Naive thymus-derived CD8-positive, alpha-beta T cell (primary cell): ENCODE data around the gene LARP1B. TPM values are rescaled to one million over a fixed set of nuclear protein-coding genes. Genes with fewer than 3 reads are reported as not detected.
"Not testable (repeated sequence)": the region's sequence is repeated elsewhere in the genome, so short reads cannot be mapped to it uniquely, and the experiment has no call there.

ENCODE experiments used
- ATAC-seq, 2 donors: fragments of 150-1000 bp; cut with Tn5 transposase in 1 of 2; sonication (Bioruptor Pico), chemical (Tn5 transposase) in 1 of 2; 1 replicate in 1 of 2; 2 replicates in 1 of 2; pipeline ENCODE4 v1.10.0; 2021; ENCODE audit warnings: mild to moderate bottlenecking in 2 of 2, moderate library complexity in 2 of 2
- POLR2A ChIA-PET: fragments of 350-600 bp; sonication (Branson Sonifier 250); formaldehyde crosslinking; loops from one replicate; lab custom pipeline; 2021; ENCODE audit warnings: antibody characterized with exemption; lab: Charles Lee
- DNase-seq, 10 donors: peaks; one replicate each; pipeline versions ENCODE4 v3.0.0 to v3.0.0-alpha.2; 2020 to 2022
- H3K27ac Mint-ChIP-seq, 10 donors: one replicate each; pipeline ENCODE4 v1.8.0; 2020 to 2022; ENCODE audit warnings: mild to moderate bottlenecking in 10 of 10, mixed read lengths in 10 of 10, moderate library complexity in 4 of 10, inconsistent platforms in 1 of 10
- H3K27me3 Mint-ChIP-seq, 5 donors: one replicate each; pipeline ENCODE4 v1.8.0; 2021 to 2022; ENCODE audit warnings: mixed read lengths in 5 of 5
- H3K36me3 Mint-ChIP-seq, 3 donors: one replicate each; pipeline ENCODE4 v1.8.0; 2020 to 2022; ENCODE audit warnings: mixed read lengths in 3 of 3, mild to moderate bottlenecking in 2 of 3, inconsistent platforms in 1 of 3
- H3K4me1 Mint-ChIP-seq, 4 donors: one replicate each; pipeline ENCODE4 v1.8.0; 2021 to 2022; ENCODE audit warnings: mixed read lengths in 4 of 4
- H3K4me3 Mint-ChIP-seq, 10 donors: one replicate each; pipeline ENCODE4 v1.8.0; 2020 to 2022; ENCODE audit warnings: mild to moderate bottlenecking in 10 of 10, mixed read lengths in 10 of 10, moderate library complexity in 6 of 10, inconsistent platforms in 1 of 10
- H3K9me3 Mint-ChIP-seq, 9 donors: one replicate each; pipeline ENCODE4 v1.8.0; 2020 to 2022; ENCODE audit warnings: mixed read lengths in 9 of 9, mild to moderate bottlenecking in 3 of 9, inconsistent platforms in 1 of 9, moderate library complexity in 1 of 9
- polyA plus RNA-seq, 3 donors: library from polyadenylated mRNA; unstranded; fragments of 300-500 nt; fragmentation: Illumina TruSeq; gene quantifications; one replicate each; pipeline ENCODE4 v1.2.3, GENCODE V29; 2021
- total RNA-seq, 8 experiments: library from RNA in 2 of 8; stranded (reverse) in 2 of 8; gene quantifications; one replicate each; pipeline ENCODE4 v1.2.3 and lab custom pipeline; 2021 to 2026

LARP1B gene
- total and polyA plus RNA-seq, 5 experiments from 2014 or later = 2.9 to 14.0 (median 4.0) TPM

- H3K27ac Mint-ChIP-seq = peak overlapping the region; percentile 19 to 88 (median 78)
- H3K27me3 Mint-ChIP-seq = peaks cover 0 to under 1% (median 0%) of the 10 kb centered on the region in 5 donors
- H3K36me3 Mint-ChIP-seq = no peaks in the 10 kb centered on the region
- POLR2A ChIA-PET = interaction anchor here (0.5 to 3.8 kb wide), 13 partner anchors 9 to 1032 kb away, joined by 3 to 54 read pairs (median 4); partner anchors contain the start of genes ABHD18, MFSD8, PGRMC2 and PLK4
- ATAC-seq (peak; percentile 45 to 50), DNase-seq (peak; percentile 25 to 79 (median 54))
- H3K4me3 Mint-ChIP-seq = peak overlapping the region; percentile 77 to 90 (median 86)
- no peaks in the 10 kb centered on the region for H3K9me3 Mint-ChIP-seq
- peaks cover 5 to 20% (median 6%) of the 10 kb centered on the region in 4 donors for H3K4me1 Mint-ChIP-seq
Observed at GRCh38 chr4:128061566-128062536, 739 bp downstream of the LARP1B start.

GRCh38 chr4:128066453-128066820, 5.3 kb downstream of the LARP1B start:
- POLR2A ChIA-PET, H3K4me3 Mint-ChIP-seq, H3K27me3 Mint-ChIP-seq, H3K27ac Mint-ChIP-seq, H3K9me3 Mint-ChIP-seq, ATAC-seq, DNase-seq, H3K36me3 Mint-ChIP-seq: not testable (repeated sequence)
- peaks cover 3 to 14% (median 6%) of the 10 kb centered on the region in 4 donors for H3K4me1 Mint-ChIP-seq

GRCh38 chr4:128068918-128069317, 7.8 kb downstream of the LARP1B start:
- Mint-ChIP-seq H3K4me3 (no peak overlapping the region), H3K36me3 (no peaks in the 10 kb centered on the region), H3K27ac (no peak overlapping the region), H3K4me1 (peaks cover 0 to 4% (median 0%) of the 10 kb centered on the region in 4 donors), H3K9me3 (no peaks in the 10 kb centered on the region), H3K27me3 (no peaks in the 10 kb centered on the region)
- ATAC-seq (no peak), DNase-seq (no peak)
- POLR2A ChIA-PET = no interaction called here

GRCh38 chr4:128076464-128076863, 15.4 kb downstream of the LARP1B start:
- POLR2A ChIA-PET = no interaction called here

GRCh38 chr4:128095293-128095692, 34.2 kb downstream of the LARP1B start:
- H3K27me3 Mint-ChIP-seq, POLR2A ChIA-PET, ATAC-seq: not testable (repeated sequence)

More at GRCh38 chr4:128076464-128076863, 15.4 kb downstream of the LARP1B start:
- no peak overlapping the region for H3K27ac Mint-ChIP-seq
- no peaks in the 10 kb centered on the region for H3K27me3 Mint-ChIP-seq
- no peaks in the 10 kb centered on the region for H3K4me1 Mint-ChIP-seq
- no peak for DNase-seq
- H3K4me3 Mint-ChIP-seq = no peak overlapping the region
- ATAC-seq = no peak
- H3K9me3 Mint-ChIP-seq = no peaks in the 10 kb centered on the region
- H3K36me3 Mint-ChIP-seq = peaks cover 0 to 48% (median 19%) of the 10 kb centered on the region in 3 donors

GRCh38 chr4:128107766-128108165, 46.7 kb downstream of the LARP1B start:
- DNase-seq = no peak
- Mint-ChIP-seq H3K27me3 (no peaks in the 10 kb centered on the region), H3K9me3 (no peaks in the 10 kb centered on the region), H3K36me3 (peaks cover 0 to 37% (median 11%) of the 10 kb centered on the region in 3 donors), H3K4me1 (no peaks in the 10 kb centered on the region), H3K4me3 (no peak overlapping the region), H3K27ac (no peak overlapping the region)
- ATAC-seq = no peak
- POLR2A ChIA-PET = no interaction called here

More at GRCh38 chr4:128095293-128095692, 34.2 kb downstream of the LARP1B start:
- not testable (repeated sequence) for H3K27ac Mint-ChIP-seq, DNase-seq, H3K4me1 Mint-ChIP-seq, H3K9me3 Mint-ChIP-seq, H3K4me3 Mint-ChIP-seq
- H3K36me3 Mint-ChIP-seq = peaks cover 7 to 63% (median 29%) of the 10 kb centered on the region in 3 donors

- no peak overlapping the region for H3K27ac Mint-ChIP-seq
- DNase-seq = no peak
- H3K36me3 Mint-ChIP-seq = peaks cover 25 to 44% (median 37%) of the 10 kb centered on the region in 3 donors
- no peaks in the 10 kb centered on the region for H3K4me1 Mint-ChIP-seq
- H3K27me3 Mint-ChIP-seq = no peaks in the 10 kb centered on the region
- no peaks in the 10 kb centered on the region for H3K9me3 Mint-ChIP-seq
- POLR2A ChIA-PET = no interaction called here
- no peak overlapping the region for H3K4me3 Mint-ChIP-seq
- no peak for ATAC-seq
Observed at GRCh38 chr4:128123036-128123435, 61.9 kb downstream of the LARP1B start.

- Mint-ChIP-seq H3K27me3 (no peaks in the 10 kb centered on the region), H3K4me3 (no peak overlapping the region), H3K9me3 (peaks cover 0 to 14% (median 4%) of the 10 kb centered on the region in 9 donors), H3K4me1 (no peaks in the 10 kb centered on the region), H3K27ac (no peak overlapping the region), H3K36me3 (peaks cover 2 to 18% (median 10%) of the 10 kb centered on the region in 3 donors)
- ATAC-seq = no peak
- no peak for DNase-seq
- POLR2A ChIA-PET = no interaction called here
Observed at GRCh38 chr4:128130621-128131020, 69.5 kb downstream of the LARP1B start.

- no peak overlapping the region for H3K4me3 Mint-ChIP-seq
- H3K27me3 Mint-ChIP-seq = no peaks in the 10 kb centered on the region
- H3K9me3 Mint-ChIP-seq = peaks cover 0 to 14% (median 5%) of the 10 kb centered on the region in 9 donors
- H3K4me1 Mint-ChIP-seq = no peaks in the 10 kb centered on the region
- DNase-seq = no peak
- ATAC-seq = no peak
- no peak overlapping the region for H3K27ac Mint-ChIP-seq
- H3K36me3 Mint-ChIP-seq = peaks cover 2 to 6% (median 5%) of the 10 kb centered on the region in 3 donors
- POLR2A ChIA-PET = no interaction called here
Observed at GRCh38 chr4:128134925-128135324, 73.8 kb downstream of the LARP1B start.

GRCh38 chr4:128135391-128135790, 74.3 kb downstream of the LARP1B start:
- Mint-ChIP-seq H3K4me1 (no peaks in the 10 kb centered on the region), H3K27me3 (no peaks in the 10 kb centered on the region), H3K36me3 (peaks cover 2 to 9% (median 5%) of the 10 kb centered on the region in 3 donors), H3K4me3 (no peak overlapping the region), H3K27ac (no peak overlapping the region), H3K9me3 (peaks cover 0 to 14% (median 5%) of the 10 kb centered on the region in 9 donors)
- no peak for ATAC-seq
- POLR2A ChIA-PET = no interaction called here
- DNase-seq = no peak

GRCh38 chr4:128141866-128142265, 80.8 kb downstream of the LARP1B start:
- H3K27ac Mint-ChIP-seq = no peak overlapping the region
- DNase-seq (no peak), ATAC-seq (no peak)
- H3K27me3 Mint-ChIP-seq = no peaks in the 10 kb centered on the region
- no peaks in the 10 kb centered on the region for H3K4me1 Mint-ChIP-seq
- H3K36me3 Mint-ChIP-seq = peaks cover 17 to 39% (median 26%) of the 10 kb centered on the region in 3 donors
- H3K9me3 Mint-ChIP-seq = peaks cover 0 to 22% (median 12%) of the 10 kb centered on the region in 9 donors
- POLR2A ChIA-PET = no interaction called here
- H3K4me3 Mint-ChIP-seq = no peak overlapping the region

GRCh38 chr4:128145727-128146126, 84.6 kb downstream of the LARP1B start:
- no peaks in the 10 kb centered on the region for H3K27me3 Mint-ChIP-seq
- no peak for DNase-seq
- no peaks in the 10 kb centered on the region for H3K4me1 Mint-ChIP-seq
- ATAC-seq = no peak
- no peak overlapping the region for H3K4me3 Mint-ChIP-seq
- peaks cover 0 to 20% (median 12%) of the 10 kb centered on the region in 9 donors for H3K9me3 Mint-ChIP-seq
- POLR2A ChIA-PET = no interaction called here
- no peak overlapping the region for H3K27ac Mint-ChIP-seq
- H3K36me3 Mint-ChIP-seq = peaks cover 15 to 40% (median 26%) of the 10 kb centered on the region in 3 donors

- H3K9me3 Mint-ChIP-seq = peaks cover 0 to 11% (median 0%) of the 10 kb centered on the region in 9 donors
- H3K4me3 Mint-ChIP-seq = no peak overlapping the region
- no peak for ATAC-seq
- POLR2A ChIA-PET = no interaction called here
- no peak overlapping the region for H3K27ac Mint-ChIP-seq
- DNase-seq = no peak
- no peaks in the 10 kb centered on the region for H3K4me1 Mint-ChIP-seq
- H3K27me3 Mint-ChIP-seq = no peaks in the 10 kb centered on the region
- H3K36me3 Mint-ChIP-seq = peaks cover 5 to 23% (median 6%) of the 10 kb centered on the region in 3 donors
Observed at GRCh38 chr4:128153800-128154199, 92.7 kb downstream of the LARP1B start.
